Smooth muscle cell (in vitro differentiated cells): ENCODE measurements around the gene PRRX1. TPM values are rescaled to one million over a fixed set of nuclear protein-coding genes. Genes with fewer than 3 reads are reported as not detected.

Experiments
- DNase-seq: peaks from one replicate; lab custom pipeline; 2025; ENCODE audit not compliant: unreplicated experiment; lab: John Stamatoyannopoulos, UW
- H2AFZ ChIP-seq: fragments of 200-600 bp; sonication (generic); 2 replicates; pipeline ENCODE4 v1.6.0; 2016; ENCODE audit warnings: antibody characterized with exemption, low read depth, mild to moderate bottlenecking
- H3F3A ChIP-seq: fragments of 200-600 bp; sonication (generic); 2 replicates; pipeline ENCODE4 v1.6.0; 2017; ENCODE audit warnings: antibody characterized with exemption, low read depth
- H3K27ac ChIP-seq: fragments of 200-600 bp; sonication (generic); 2 replicates; pipeline ENCODE4 v1.5.1; 2016; ENCODE audit warnings: low read depth, mild to moderate bottlenecking
- H3K27me3 ChIP-seq: fragments of 200-600 bp; sonication (generic); 2 replicates; pipeline ENCODE4 v1.6.1; 2016; ENCODE audit warnings: low read depth, mild to moderate bottlenecking
- H3K36me3 ChIP-seq: fragments of 200-600 bp; sonication (generic); 2 replicates; pipeline ENCODE4 v1.5.1; 2016; ENCODE audit warnings: low read depth
- H3K4me1 ChIP-seq: fragments of 200-600 bp; sonication (generic); 2 replicates; pipeline ENCODE4 v1.5.1; 2016; ENCODE audit warnings: low read depth
- H3K4me2 ChIP-seq: fragments of 200-600 bp; sonication (generic); 2 replicates; pipeline ENCODE4 v1.6.0; 2016; ENCODE audit warnings: mild to moderate bottlenecking
- H3K4me3 ChIP-seq: fragments of 200-600 bp; sonication (generic); 2 replicates; pipeline ENCODE4 v1.5.1; 2016; ENCODE audit warnings: mild to moderate bottlenecking
- H3K79me2 ChIP-seq: fragments of 200-600 bp; sonication (generic); 2 replicates; pipeline ENCODE4 v1.6.0; 2016; ENCODE audit warnings: low read depth, mild to moderate bottlenecking
- H3K9ac ChIP-seq: fragments of 200-600 bp; sonication (generic); 2 replicates; pipeline ENCODE4 v1.6.0; 2016; ENCODE audit warnings: low read depth
- H3K9me3 ChIP-seq: fragments of 200-600 bp; sonication (generic); replicated peaks from 2 replicates; pipeline ENCODE4 v1.5.1; 2016; ENCODE audit warnings: low read depth
- H4K20me1 ChIP-seq: fragments of 200-600 bp; sonication (generic); 2 replicates; pipeline ENCODE4 v1.6.0; 2016; ENCODE audit warnings: low read depth
- CTCF ChIP-seq: fragments of 200-600 bp; sonication (generic); IDR thresholded peaks from 2 replicates; pipeline ENCODE4 v1.5.1; 2017; ENCODE audit warnings: borderline replicate concordance, mild to moderate bottlenecking, antibody characterized with exemption; ENCODE audit not compliant: insufficient read depth, poor library complexity, severe bottlenecking
- WGBS: methylation state at CpG from one replicate; pipeline ENCODE4 v1.1.7; 2016; ENCODE audit warnings: low lambda C conversion rate; 5-methylcytosine and 5-hydroxymethylcytosine counted together
- polyA plus RNA-seq: library from polyadenylated mRNA; unstranded; fragments of >200 nt; fragmentation: Nextera tagmentation; extraction: Ambion mirVana; gene quantifications from 2 replicates; pipeline ENCODE4 v1.2.1, GENCODE V29; 2016
- total RNA-seq: library from RNA; depleted of rRNA; stranded (reverse); fragments of >200 nt; gene quantifications from 2 replicates; pipeline ENCODE4 v1.2.3, GENCODE V29; 2014

PRRX1 gene
- total and polyA plus RNA-seq, 2 experiments from 2014 or later: 31.9 to 59.6 TPM

DNA sequence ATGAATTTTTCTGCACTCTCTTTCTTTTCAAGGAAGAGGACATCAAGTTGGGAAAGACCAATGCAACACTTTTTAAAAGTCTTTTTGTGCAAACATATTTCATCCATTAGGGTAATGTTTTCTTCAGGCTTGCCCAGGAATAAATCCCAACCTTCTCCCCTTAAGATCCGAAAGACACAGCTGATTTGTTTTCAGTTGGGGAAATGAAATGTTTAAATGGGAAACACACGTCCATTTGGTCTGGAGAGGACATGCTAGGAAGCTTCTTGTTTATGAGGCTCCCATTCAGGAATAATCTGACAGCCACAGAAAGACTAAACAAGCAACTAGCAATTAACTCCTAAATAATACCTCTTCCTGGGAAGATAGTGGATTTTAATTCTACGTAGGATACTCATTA lies 91.9 kb downstream of the PRRX1 start:
- no peaks in the 10 kb centered on the region for H3K79me2 ChIP-seq
- 46% methylated on average over 3 of the region's 3 CpGs for WGBS
- H3K36me3 ChIP-seq: no peaks in the 10 kb centered on the region
- H3K9ac ChIP-seq: no peak overlapping the region
- no peaks in the 10 kb centered on the region for H3K27me3 ChIP-seq
- H4K20me1 ChIP-seq: no peaks in the 10 kb centered on the region
- H3K4me3 ChIP-seq: no peak overlapping the region
- H3K27ac ChIP-seq: no peak overlapping the region
- no peak overlapping the region for H2AFZ ChIP-seq
- peaks cover under 1% of the 10 kb centered on the region for H3K4me1 ChIP-seq
- no peaks in the 10 kb centered on the region for H3F3A ChIP-seq
- no peak for TF ChIP-seq CTCF
- no peak overlapping the region for H3K4me2 ChIP-seq
- H3K9me3 ChIP-seq: no peaks in the 10 kb centered on the region
- no peak for DNase-seq

DNA sequence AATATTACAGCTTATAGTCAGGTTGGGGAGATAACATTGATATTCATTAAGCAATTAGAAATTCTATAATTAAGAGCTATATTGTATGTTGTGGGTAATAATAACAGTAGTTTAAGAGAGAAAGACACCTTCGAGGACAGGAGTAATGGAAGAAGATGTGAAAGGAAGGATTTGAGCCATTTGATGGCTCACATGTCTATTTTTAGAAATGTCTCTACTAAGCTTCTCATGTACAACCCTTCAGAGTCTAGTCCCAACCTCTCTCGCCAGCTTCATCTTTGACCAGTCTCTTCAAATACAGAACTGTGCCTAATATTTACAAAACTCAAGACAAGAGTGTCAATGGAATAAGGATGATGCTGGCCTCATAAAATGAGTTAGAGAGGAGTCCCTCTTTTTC lies 95.1 kb downstream of the PRRX1 start:
- Histone ChIP-seq H3K9me3 (no peaks in the 10 kb centered on the region), H3K27me3 (no peaks in the 10 kb centered on the region), H3K36me3 (no peaks in the 10 kb centered on the region), H3K4me1 (no peaks in the 10 kb centered on the region), H3K4me2 (no peak overlapping the region), H3F3A (no peaks in the 10 kb centered on the region), H3K4me3 (no peak overlapping the region), H4K20me1 (no peaks in the 10 kb centered on the region), H3K9ac (no peak overlapping the region), H3K79me2 (no peaks in the 10 kb centered on the region), H3K27ac (no peak overlapping the region), H2AFZ (no peak overlapping the region)
- no peak for DNase-seq
- whole genome bisulfite sequencing: 87% methylated on average over 2 of the region's 2 CpGs
- TF ChIP-seq CTCF: no peak

DNA sequence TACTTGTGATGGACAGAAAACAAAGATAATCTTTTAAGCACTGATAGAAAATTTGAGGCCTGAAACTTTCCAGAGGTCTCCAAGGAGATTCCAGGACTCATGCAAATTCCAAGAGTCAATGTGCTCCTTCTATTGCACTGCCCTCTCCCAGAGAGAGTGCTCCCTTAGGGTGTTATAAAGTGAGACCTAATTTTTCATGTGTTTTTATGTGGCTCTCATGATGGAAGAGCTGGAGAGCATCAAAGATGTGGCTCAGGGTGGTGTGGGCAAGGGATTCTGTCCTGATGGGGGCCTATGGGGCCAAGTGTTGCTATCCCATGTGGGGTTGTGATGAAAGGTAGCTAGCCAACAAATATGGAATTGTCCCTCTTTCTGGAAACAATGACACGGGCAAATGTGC lies 101.3 kb downstream of the PRRX1 start:
- Histone ChIP-seq H3K79me2 (no peaks in the 10 kb centered on the region), H3K4me2 (no peak overlapping the region), H3K27ac (no peak overlapping the region), H3F3A (no peaks in the 10 kb centered on the region), H3K4me3 (no peak overlapping the region), H4K20me1 (no peaks in the 10 kb centered on the region), H3K27me3 (no peaks in the 10 kb centered on the region), H3K9me3 (no peaks in the 10 kb centered on the region), H3K36me3 (no peaks in the 10 kb centered on the region), H3K4me1 (no peaks in the 10 kb centered on the region), H3K9ac (no peak overlapping the region), H2AFZ (no peak overlapping the region)
- 89% methylated on average over 1 of the region's 1 CpG for WGBS
- no peak for TF ChIP-seq CTCF
- DNase-seq: no peak

DNA sequence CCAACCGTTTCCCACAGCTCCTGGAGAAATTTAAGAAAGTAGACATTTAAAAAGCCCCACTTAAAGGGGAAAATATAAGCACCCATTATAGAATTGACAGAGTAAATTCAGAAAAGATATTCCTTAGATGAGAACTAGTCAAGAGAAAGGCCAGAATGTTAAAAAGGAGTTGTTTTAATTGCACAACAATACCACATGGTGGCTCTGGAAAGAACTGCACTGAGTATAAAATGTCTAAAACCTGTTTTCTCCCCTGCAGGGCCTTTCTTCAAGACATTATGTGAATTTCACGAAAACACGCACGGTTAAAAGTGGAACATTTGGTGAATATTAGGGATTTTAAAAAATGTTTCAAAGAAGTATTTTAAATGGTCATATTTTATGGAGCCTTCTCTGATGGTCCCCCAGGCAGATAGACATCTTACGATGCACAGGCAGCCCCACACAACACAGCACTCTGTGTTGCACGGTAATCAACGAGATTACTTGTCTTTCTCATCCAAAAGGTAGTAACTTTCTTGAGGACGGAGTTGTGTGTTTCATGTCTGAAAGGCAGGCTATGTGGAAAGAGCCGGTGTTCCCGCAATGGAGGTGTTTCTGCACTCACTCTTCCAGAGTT lies 101.9 kb downstream of the PRRX1 start:
- H3K79me2 ChIP-seq: no peaks in the 10 kb centered on the region
- no peak overlapping the region for H3K27ac ChIP-seq
- H3K36me3 ChIP-seq: no peaks in the 10 kb centered on the region
- no peak overlapping the region for H3K4me3 ChIP-seq
- H3K9me3 ChIP-seq: no peaks in the 10 kb centered on the region
- no peak for DNase-seq
- H3K4me1 ChIP-seq: no peaks in the 10 kb centered on the region
- no peaks in the 10 kb centered on the region for H4K20me1 ChIP-seq
- no peak overlapping the region for H3K4me2 ChIP-seq
- 70% methylated on average over 10 of the region's 10 CpGs for WGBS
- no peaks in the 10 kb centered on the region for H3F3A ChIP-seq
- H2AFZ ChIP-seq: no peak overlapping the region
- H3K27me3 ChIP-seq: no peaks in the 10 kb centered on the region
- no peak overlapping the region for H3K9ac ChIP-seq
- TF ChIP-seq CTCF: peak; percentile 67
